Activated naive CD4-positive, alpha-beta T cell treated with anti-CD3 and anti-CD28 coated beads, Interleukin-2, amount 10 ng/mL, durations not matched to agents 7 days and 5 days (primary cell): ENCODE measurements around the gene ZNF587B.
"Not testable (repeated sequence)": the region's sequence is repeated elsewhere in the genome, so short reads cannot be mapped to it uniquely, and the experiment has no call there.

Experiments used
- CTCF ChIA-PET: fragments of 350-600 bp; sonication (Branson Sonifier 250); formaldehyde crosslinking; loops from one replicate; lab custom pipeline; 2021; ENCODE audit warnings: antibody characterized with exemption; lab: Charles Lee
- DNase-seq: peaks from one replicate; pipeline ENCODE4 v3.0.0-alpha.2; 2020
- H3K27ac Mint-ChIP-seq: one replicate; pipeline ENCODE4 v1.8.0; 2021; ENCODE audit warnings: mild to moderate bottlenecking, moderate library complexity, mixed read lengths
- H3K27me3 Mint-ChIP-seq: one replicate; pipeline ENCODE4 v1.8.0; 2021; ENCODE audit warnings: mild to moderate bottlenecking, mixed read lengths
- H3K36me3 Mint-ChIP-seq: one replicate; pipeline ENCODE4 v1.8.0; 2021; ENCODE audit warnings: mixed read lengths
- H3K4me1 Mint-ChIP-seq: one replicate; pipeline ENCODE4 v1.8.0; 2021; ENCODE audit warnings: mixed read lengths
- H3K4me3 Mint-ChIP-seq: one replicate; pipeline ENCODE4 v1.8.0; 2021; ENCODE audit warnings: mild to moderate bottlenecking, moderate library complexity, mixed read lengths
- H3K9me3 Mint-ChIP-seq: one replicate; pipeline ENCODE4 v1.8.0; 2021; ENCODE audit warnings: mixed read lengths

The ZNF587B gene

GRCh38 chr19:57812975-57813820 is 16.9 kb upstream of the ZNF587B start:
- not testable (repeated sequence) for H3K27me3 Mint-ChIP-seq, H3K9me3 Mint-ChIP-seq, DNase-seq
- peaks cover 38% of the 10 kb centered on the region for H3K36me3 Mint-ChIP-seq
- peak overlapping the region; percentile 93 for H3K27ac Mint-ChIP-seq
- H3K4me3 Mint-ChIP-seq, result peak overlapping the region; percentile 94
- CTCF ChIA-PET, result interaction anchor here (1.1 kb wide), 1 partner anchor 8 kb away, joined by 3 read pairs; no protein-coding TSS in a partner anchor
- H3K4me1 Mint-ChIP-seq, result peaks cover 40% of the 10 kb centered on the region

DNA sequence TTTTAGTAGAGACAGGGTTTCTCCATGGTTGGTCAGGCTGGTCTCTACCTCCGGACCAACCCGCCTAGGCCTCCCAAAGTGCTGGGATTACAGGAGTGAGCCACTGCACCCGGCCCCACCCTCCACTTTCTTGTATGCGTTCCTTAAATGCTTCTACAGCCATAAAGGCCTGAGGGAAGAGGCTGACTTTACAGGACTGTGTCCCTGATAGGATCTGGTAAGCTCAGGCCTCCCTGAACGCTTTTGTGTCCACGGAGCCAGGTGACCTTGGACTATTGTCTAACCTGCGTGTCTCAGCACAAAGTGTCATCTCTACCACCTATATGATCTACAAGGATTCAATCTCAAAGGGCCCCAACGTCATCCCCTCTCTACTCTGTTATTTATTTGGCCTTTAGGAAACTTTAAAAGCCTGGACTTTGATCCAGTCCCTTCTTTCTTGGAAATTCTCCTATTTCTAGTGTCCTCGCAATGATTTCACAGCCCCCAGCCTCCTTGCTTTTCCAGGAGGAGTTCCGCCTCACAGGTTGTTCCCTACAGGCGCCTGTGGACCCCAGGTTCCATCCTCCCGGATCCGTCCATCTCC is 16.1 kb upstream of the ZNF587B start:
- Mint-ChIP-seq H3K9me3 (no peaks in the 10 kb centered on the region), H3K36me3 (peaks cover 31% of the 10 kb centered on the region), H3K27ac (peak overlapping the region; percentile 93), H3K4me1 (peaks cover 48% of the 10 kb centered on the region), H3K27me3 (no peaks in the 10 kb centered on the region), H3K4me3 (peak overlapping the region; percentile 94)
- CTCF ChIA-PET, result no interaction called here
- no peak for DNase-seq

DNA sequence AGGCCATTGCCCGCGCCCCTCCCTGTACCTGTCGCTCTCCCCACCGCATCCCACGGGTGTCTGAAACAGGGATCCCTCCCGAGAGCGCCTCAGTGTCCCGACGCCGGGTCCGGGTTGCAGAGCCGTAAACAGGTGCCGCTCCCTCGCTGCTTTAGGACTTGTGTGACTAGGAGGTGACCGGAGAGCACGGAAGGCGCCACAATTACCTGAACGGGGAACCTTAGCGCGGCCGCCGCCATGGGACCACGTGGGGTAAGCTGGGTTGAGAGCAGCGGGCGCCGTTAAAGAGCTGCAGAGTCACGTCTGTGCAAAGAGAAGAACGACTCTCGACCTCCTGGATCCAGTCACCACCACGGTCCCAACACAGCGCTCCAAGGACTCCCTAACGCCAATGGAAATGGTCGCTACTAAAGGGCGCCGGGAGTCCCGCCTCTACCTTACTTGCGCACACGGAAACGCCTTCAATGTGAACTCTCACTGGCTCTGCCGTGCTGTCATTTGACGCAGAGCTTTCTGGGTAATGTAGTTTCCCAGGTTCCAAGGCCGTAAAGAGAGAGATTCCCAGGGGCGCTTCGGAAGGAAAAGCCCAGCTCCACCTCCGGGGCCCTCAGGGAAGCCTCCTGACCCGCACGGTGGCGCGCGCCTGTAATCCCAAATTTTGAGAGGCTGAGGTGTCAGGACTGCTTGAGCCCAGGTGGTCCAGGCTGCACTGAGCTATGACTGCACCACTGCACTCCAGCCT is 15.4 kb upstream of the ZNF587B start, which contains the start of gene ZNF552:
Gene ZNF552, minus strand, starts transcription at position 409 of the 742 bp plus-strand sequence. Its CDS starts 170 bp downstream, at position 239.
- Mint-ChIP-seq H3K4me1 (peaks cover 52% of the 10 kb centered on the region), H3K27me3 (no peaks in the 10 kb centered on the region), H3K9me3 (no peaks in the 10 kb centered on the region), H3K36me3 (peaks cover 26% of the 10 kb centered on the region), H3K27ac (peak within 1 kb of the TSS; percentile 93), H3K4me3 (peak within 1 kb of the TSS; percentile 94)
- peak; percentile 86 for DNase-seq
- CTCF ChIA-PET, result no interaction called here

GRCh38 chr19:57815247-57816075 is 14.6 kb upstream of the ZNF587B start:
- DNase-seq, result no peak
- H3K36me3 Mint-ChIP-seq, result peaks cover 26% of the 10 kb centered on the region
- no peaks in the 10 kb centered on the region for H3K27me3 Mint-ChIP-seq
- H3K4me3 Mint-ChIP-seq, result peak overlapping the region; percentile 94
- no peaks in the 10 kb centered on the region for H3K9me3 Mint-ChIP-seq
- CTCF ChIA-PET, result no interaction called here
- peaks cover 60% of the 10 kb centered on the region for H3K4me1 Mint-ChIP-seq
- peak overlapping the region; percentile 93 for H3K27ac Mint-ChIP-seq

DNA sequence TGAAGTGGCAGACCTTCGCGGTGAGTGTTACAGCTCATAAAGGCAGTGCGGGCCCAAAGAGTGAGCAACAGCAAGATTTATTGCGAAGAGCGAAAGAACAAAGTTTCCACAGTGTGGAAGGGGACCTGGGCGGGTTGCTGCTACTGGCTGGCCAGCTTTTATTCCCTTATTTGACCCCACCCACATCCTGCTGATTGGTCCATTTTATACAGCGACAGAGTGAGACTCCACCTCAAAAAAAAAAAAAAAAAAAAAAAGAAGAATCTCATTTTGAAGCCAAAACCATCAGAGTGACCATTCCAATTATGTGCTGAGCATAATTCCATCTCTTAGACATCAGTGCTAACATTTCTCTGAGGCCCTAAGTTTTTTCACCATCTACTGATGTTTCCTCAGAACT is 13.4 kb upstream of the ZNF587B start:
- no peak for DNase-seq
- Mint-ChIP-seq H3K4me1 (peaks cover 64% of the 10 kb centered on the region), H3K9me3 (no peaks in the 10 kb centered on the region), H3K27me3 (no peaks in the 10 kb centered on the region), H3K4me3 (no peak overlapping the region), H3K36me3 (peaks cover 27% of the 10 kb centered on the region), H3K27ac (no peak overlapping the region)
- CTCF ChIA-PET, result no interaction called here

DNA sequence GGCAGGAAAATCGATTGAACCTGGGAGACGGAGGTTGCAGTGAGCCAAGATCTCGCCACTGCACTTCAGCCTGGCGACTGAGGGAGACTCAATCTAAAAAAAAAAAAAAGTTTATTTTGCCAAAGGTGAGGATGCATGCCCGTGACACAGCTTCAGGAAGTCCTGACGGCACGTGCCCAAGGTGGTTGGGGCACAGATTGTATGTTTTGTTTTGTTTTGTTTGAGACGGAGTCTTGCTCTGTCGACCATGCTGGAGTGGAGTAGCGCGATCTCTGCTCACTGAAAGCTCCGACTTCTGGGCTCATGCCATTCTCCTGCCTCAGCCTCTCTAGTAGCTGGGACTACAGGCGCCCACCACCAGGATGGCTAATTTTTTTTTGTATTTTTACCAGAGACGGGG is 12.1 kb upstream of the ZNF587B start:
- H3K4me1 Mint-ChIP-seq, result peaks cover 63% of the 10 kb centered on the region
- H3K27ac Mint-ChIP-seq, result no peak overlapping the region
- CTCF ChIA-PET, result no interaction called here
- no peak for DNase-seq
- peaks cover 27% of the 10 kb centered on the region for H3K36me3 Mint-ChIP-seq
- peak overlapping the region; percentile 60 for H3K4me3 Mint-ChIP-seq
- no peaks in the 10 kb centered on the region for H3K9me3 Mint-ChIP-seq
- no peaks in the 10 kb centered on the region for H3K27me3 Mint-ChIP-seq

- no peak for DNase-seq
- Mint-ChIP-seq H3K4me3 (peak overlapping the region; percentile 60), H3K9me3 (no peaks in the 10 kb centered on the region), H3K36me3 (peaks cover 29% of the 10 kb centered on the region), H3K4me1 (peaks cover 63% of the 10 kb centered on the region), H3K27ac (peak overlapping the region; percentile 98), H3K27me3 (no peaks in the 10 kb centered on the region)
- CTCF ChIA-PET, result no interaction called here
Measured at GRCh38 chr19:57818378-57818777, 11.7 kb upstream of the ZNF587B start.

GRCh38 chr19:57819475-57820148 is 10.5 kb upstream of the ZNF587B start:
- H3K36me3 Mint-ChIP-seq, result peaks cover 35% of the 10 kb centered on the region
- peak overlapping the region; percentile 98 for H3K27ac Mint-ChIP-seq
- H3K4me3 Mint-ChIP-seq, result peak overlapping the region; percentile 97
- H3K27me3 Mint-ChIP-seq, result no peaks in the 10 kb centered on the region
- H3K4me1 Mint-ChIP-seq, result peaks cover 61% of the 10 kb centered on the region
- CTCF ChIA-PET, result interaction anchor here (0.5 to 1.0 kb wide), 2 partner anchors 31 to 750 kb away, joined by 3 read pairs; no protein-coding TSS in a partner anchor
- peak; percentile 90 for DNase-seq
- no peaks in the 10 kb centered on the region for H3K9me3 Mint-ChIP-seq

GRCh38 chr19:57820599-57820998 is 9.5 kb upstream of the ZNF587B start:
- H3K36me3 Mint-ChIP-seq, result peaks cover 41% of the 10 kb centered on the region
- CTCF ChIA-PET, result interaction anchor here (1.3 kb wide), 1 partner anchor 8 kb away, joined by 3 read pairs; no protein-coding TSS in a partner anchor
- H3K9me3 Mint-ChIP-seq, result no peaks in the 10 kb centered on the region
- peak overlapping the region; percentile 97 for H3K4me3 Mint-ChIP-seq
- no peak for DNase-seq
- H3K27me3 Mint-ChIP-seq, result no peaks in the 10 kb centered on the region
- H3K27ac Mint-ChIP-seq, result peak overlapping the region; percentile 98
- peaks cover 52% of the 10 kb centered on the region for H3K4me1 Mint-ChIP-seq

- Mint-ChIP-seq H3K36me3 (peaks cover 46% of the 10 kb centered on the region), H3K4me3 (peak overlapping the region; percentile 97), H3K4me1 (peaks cover 50% of the 10 kb centered on the region)
- not testable (repeated sequence) for H3K27ac Mint-ChIP-seq, H3K27me3 Mint-ChIP-seq, H3K9me3 Mint-ChIP-seq, DNase-seq
- CTCF ChIA-PET, result interaction anchor here (1.3 kb wide), 1 partner anchor 8 kb away, joined by 3 read pairs; no protein-coding TSS in a partner anchor
Measured at GRCh38 chr19:57821095-57821494, 9.0 kb upstream of the ZNF587B start.

DNA sequence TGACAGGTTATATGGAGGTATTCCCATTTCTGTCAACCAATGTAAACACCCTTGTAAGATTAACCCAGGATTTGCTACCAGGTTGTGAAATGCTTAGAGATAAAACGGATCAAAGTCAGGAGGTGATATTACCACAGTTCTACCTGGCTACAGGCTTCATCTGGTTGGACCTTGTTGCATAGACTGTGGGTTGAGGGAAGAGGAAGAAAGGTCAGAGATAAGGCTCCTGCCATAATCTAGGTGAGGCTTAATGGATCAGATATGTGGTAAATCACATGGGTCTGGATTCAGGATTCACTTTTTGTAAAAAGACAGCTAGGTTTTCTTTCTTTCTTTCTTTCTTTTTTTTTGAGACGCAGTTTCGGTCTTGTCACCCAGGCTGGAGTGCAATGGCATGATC is 8.6 kb upstream of the ZNF587B start:
- peak overlapping the region; percentile 97 for H3K4me3 Mint-ChIP-seq
- H3K36me3 Mint-ChIP-seq, result peaks cover 49% of the 10 kb centered on the region
- peaks cover 50% of the 10 kb centered on the region for H3K4me1 Mint-ChIP-seq
- H3K27me3 Mint-ChIP-seq, H3K27ac Mint-ChIP-seq, DNase-seq, H3K9me3 Mint-ChIP-seq: not testable (repeated sequence)
- CTCF ChIA-PET, result interaction anchor here (1.3 kb wide), 1 partner anchor 9 kb away, joined by 3 read pairs; no protein-coding TSS in a partner anchor

GRCh38 chr19:57823155-57823554 is 6.9 kb upstream of the ZNF587B start:
- CTCF ChIA-PET, H3K4me3 Mint-ChIP-seq, H3K9me3 Mint-ChIP-seq, H3K27me3 Mint-ChIP-seq, H3K27ac Mint-ChIP-seq, DNase-seq: not testable (repeated sequence)
- H3K36me3 Mint-ChIP-seq, result peaks cover 58% of the 10 kb centered on the region
- peaks cover 50% of the 10 kb centered on the region for H3K4me1 Mint-ChIP-seq

GRCh38 chr19:57823608-57824007 is 6.5 kb upstream of the ZNF587B start:
- H3K27me3 Mint-ChIP-seq, CTCF ChIA-PET, DNase-seq, H3K9me3 Mint-ChIP-seq, H3K4me3 Mint-ChIP-seq: not testable (repeated sequence)
- H3K36me3 Mint-ChIP-seq, result peaks cover 58% of the 10 kb centered on the region
- peak overlapping the region; percentile 37 for H3K27ac Mint-ChIP-seq
- H3K4me1 Mint-ChIP-seq, result peaks cover 47% of the 10 kb centered on the region
